Measurements from ENCODE around the gene PRKCH.

PRKCH gene

GRCh38 chr14:61433828-61434227 is 112.4 kb downstream of the PRKCH start:
- DNase-seq = no peak

- no peak for DNase-seq
Observed at GRCh38 chr14:61434311-61434710, 112.9 kb downstream of the PRKCH start.

GRCh38 chr14:61435563-61436337 is 114.4 kb downstream of the PRKCH start:
- DNase-seq = no peak

- DNase-seq = no peak
Observed at GRCh38 chr14:61437381-61437780, 116.0 kb downstream of the PRKCH start.

- DNase-seq = no peak
Observed at GRCh38 chr14:61438036-61438435, 116.7 kb downstream of the PRKCH start.

GRCh38 chr14:61438497-61438859 is 117.1 kb downstream of the PRKCH start:
- no peak for DNase-seq

GRCh38 chr14:61438860-61439765 is 117.7 kb downstream of the PRKCH start:
- no peak for DNase-seq

GRCh38 chr14:61439779-61440418 is 118.5 kb downstream of the PRKCH start:
- DNase-seq = no peak

GRCh38 chr14:61443481-61443880 is 122.1 kb downstream of the PRKCH start:
- DNase-seq = no peak

- DNase-seq = no peak
Observed at GRCh38 chr14:61444215-61444768, 122.9 kb downstream of the PRKCH start.

GRCh38 chr14:61451491-61451890 is 130.1 kb downstream of the PRKCH start:
- no peak for DNase-seq

- no peak for DNase-seq
Observed at GRCh38 chr14:61451891-61452400, 130.6 kb downstream of the PRKCH start.

- DNase-seq = no peak
Observed at GRCh38 chr14:61452452-61452851, 131.1 kb downstream of the PRKCH start.

GRCh38 chr14:61453103-61453767 is 131.9 kb downstream of the PRKCH start:
- DNase-seq = no peak

GRCh38 chr14:61454545-61454944 is 133.2 kb downstream of the PRKCH start:
- peak; percentile 18 for DNase-seq

GRCh38 chr14:61455351-61455750 is 134.0 kb downstream of the PRKCH start:
- no peak for DNase-seq

GRCh38 chr14:61456720-61457119 is 135.3 kb downstream of the PRKCH start:
- peak; percentile 73 for DNase-seq

- DNase-seq = no peak
Observed at GRCh38 chr14:61458766-61459165, 137.4 kb downstream of the PRKCH start.

GRCh38 chr14:61459229-61459628 is 137.8 kb downstream of the PRKCH start:
- no peak for DNase-seq

- DNase-seq = no peak
Observed at GRCh38 chr14:61460063-61460462, 138.7 kb downstream of the PRKCH start.

- DNase-seq = peak; percentile 5
Observed at GRCh38 chr14:61460718-61461611, 139.6 kb downstream of the PRKCH start.
